NOMO-1 (cell line): Measurements from ENCODE around the gene CYB5B.
"Not testable (repeated sequence)": the region's sequence is repeated elsewhere in the genome, so short reads cannot be mapped to it uniquely, and the experiment has no call there.

Experiments used
- DNase-seq, 2 experiments: peaks; one replicate each; lab custom pipeline; 2025; ENCODE audit not compliant: unreplicated experiment in 2 of 2; lab: John Stamatoyannopoulos, UW

The CYB5B gene

DNA sequence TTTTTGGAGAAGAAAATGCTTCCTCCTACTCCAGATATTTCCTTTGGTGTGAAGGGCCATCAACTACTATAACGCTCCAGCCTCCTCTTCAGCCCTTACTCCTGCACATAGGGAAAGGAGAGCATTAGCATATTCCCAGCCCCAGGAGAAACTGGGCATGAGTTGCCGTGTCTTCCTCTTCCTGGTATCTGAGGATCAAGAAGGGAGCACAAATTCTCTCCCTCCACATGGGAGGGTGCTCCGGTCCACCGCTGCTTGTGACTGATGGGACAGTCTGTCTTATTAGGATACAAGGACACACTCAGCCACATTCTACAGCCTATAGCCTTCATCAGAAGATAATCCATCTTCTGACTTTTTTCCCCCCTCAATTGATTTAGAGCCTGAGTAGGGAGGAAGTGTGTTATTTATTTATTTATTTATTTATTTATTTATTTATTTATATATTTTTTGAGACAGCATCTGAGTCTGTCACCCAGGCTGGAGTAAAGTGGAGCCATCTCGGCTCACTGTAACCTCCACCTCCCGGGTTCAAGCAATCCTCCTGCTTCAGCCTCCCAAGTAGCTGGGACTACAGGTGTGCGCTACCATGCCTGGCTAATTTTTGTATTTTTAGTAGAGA is 16.6 kb upstream of the CYB5B start:
- DNase-seq: no peak

DNA sequence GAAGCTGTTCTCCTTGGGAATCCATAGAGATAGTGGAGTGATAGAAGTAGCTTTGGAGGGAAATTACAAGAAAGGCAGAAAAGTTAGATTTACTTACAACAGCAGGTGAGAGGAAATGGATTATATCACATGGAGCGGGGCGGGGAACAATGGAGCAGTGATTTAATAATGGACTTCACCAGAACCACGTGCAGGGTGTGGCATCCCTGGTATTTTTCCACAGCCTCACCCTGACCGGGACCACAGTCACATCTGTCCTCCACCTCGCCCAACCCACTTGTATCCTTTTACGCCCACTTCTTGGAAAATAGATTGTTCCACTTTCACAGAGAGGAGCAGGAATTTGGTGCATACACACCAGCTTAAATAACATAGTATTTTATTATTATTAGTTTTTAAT is 15.9 kb upstream of the CYB5B start:
- no peak for DNase-seq

DNA sequence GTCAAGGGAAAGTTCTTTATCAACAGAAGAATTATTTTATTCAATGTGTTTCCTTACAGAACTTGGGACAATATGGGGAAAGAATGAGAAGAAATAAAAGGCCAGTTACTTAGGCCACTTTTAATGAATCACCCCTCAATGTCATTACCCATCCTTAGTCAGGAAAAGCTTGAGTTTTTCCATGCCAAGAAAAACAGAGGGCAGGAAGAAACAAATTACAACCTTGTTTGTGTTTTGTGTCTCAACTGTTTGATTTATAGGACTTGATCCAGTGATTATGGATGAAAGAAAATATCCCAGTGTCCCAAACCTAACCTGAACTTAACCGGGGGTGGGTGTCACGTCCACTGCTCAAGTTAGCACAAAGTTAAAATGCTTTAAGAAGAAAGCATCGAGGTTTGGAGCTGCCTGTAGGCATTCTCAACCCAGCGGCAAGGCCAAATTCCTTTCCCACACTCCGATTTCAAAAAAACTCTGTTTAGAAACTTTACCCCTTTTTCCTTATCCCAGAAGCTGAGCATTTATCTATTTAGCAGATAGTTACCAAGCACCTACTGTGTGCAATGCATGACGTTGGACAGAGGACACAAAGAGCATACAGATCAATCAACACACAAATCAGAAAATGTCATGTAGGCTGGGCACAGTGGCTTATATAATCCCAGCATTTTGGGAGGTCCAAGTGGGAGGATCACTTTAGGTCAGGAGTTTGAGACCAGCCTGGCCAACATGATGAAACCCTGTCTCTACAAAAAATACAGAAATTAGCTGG is 14.0 kb upstream of the CYB5B start:
- no peak for DNase-seq

DNA sequence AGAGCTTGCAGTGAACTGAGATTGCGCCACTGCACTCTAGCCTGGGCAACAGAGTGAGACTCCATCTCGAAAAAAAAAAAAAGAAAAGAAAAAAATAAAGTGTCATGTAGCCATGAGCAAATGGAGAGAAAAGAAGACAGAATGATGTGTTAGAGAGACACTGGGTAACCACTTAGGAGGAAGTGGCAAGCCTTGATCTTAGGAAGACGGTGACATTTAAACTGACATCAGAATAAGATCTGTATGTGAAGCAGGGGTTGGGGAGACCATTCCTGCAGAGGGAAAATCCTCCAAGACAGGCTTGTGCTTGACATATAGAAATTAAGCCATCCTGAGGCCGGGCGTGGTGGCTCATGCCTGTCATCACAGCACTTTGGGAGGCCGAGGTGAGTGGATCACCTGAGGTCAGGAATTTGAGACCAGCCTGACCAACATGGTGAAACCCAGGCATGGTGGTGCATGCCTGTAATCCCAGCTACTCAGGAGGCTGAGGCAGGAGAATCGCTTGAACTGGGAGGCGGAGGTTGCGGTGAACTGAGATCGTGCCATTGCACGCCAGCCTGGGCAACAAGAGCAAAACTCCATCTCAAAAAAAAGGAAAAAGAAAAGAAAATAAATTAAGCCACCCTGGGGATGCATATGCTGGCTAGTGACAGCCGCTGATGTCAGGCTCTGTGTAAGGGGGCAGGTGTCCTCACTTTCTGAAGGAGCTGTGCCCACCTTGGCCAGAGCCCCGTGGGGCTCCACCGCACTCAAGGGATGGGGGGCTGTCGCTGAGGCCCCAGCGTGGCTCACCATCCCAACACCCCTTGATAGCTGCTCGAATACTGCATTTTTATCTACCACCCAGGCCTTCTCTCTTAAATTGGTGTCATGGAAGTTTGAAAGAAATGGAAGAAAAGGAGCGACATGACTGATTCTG is 13.1 kb upstream of the CYB5B start:
- DNase-seq: no peak

DNA sequence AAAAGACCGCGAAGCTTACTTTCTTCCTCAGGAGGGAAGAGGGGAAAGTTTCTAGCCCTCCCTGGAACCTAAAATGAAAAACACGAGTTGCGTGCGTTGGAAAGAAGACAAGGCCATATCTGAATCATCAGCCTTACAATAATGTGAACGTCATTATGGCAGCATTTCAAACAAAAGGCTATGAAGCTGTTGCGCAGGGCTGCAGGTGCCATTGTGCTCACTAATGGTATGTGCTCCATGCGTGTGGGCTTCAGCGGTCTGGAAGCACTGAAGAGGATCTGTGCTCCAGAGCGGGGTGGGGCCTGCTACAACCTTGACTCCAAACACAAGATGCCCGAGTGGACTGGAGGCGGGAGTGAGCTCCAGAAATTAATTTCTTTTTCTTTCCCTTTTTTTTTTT is 12.1 kb upstream of the CYB5B start:
- no peak for DNase-seq

DNA sequence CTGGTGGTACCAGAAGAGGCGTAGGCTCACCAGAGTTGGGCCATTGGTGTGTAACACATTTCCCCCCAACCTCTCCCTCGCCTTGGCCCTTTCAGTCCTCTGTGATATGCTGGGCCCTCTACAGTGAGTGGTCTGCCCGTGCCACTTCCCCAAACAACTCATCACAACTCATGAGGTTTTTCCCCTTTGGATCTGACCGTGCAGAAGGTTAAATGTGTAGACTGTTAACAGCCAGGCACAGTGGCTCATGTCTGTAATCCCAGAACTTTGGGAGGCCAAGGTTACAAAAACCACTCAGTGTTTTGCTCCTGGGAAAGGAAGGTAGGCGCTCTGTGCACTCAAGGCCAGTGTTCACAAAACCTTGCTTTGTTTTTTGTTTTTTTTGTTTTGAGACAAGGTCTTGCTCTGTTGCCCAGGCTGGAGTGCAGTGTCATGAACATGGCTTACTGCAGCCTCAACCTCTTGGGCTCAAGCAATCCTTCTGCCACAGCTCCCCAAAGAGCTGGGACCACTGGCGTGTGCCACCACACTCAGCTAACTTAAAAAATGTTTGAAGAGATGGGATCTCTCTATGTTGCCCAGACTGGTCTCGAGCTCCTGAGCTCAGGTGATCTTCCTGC is 11.3 kb upstream of the CYB5B start:
- DNase-seq: no peak

DNA sequence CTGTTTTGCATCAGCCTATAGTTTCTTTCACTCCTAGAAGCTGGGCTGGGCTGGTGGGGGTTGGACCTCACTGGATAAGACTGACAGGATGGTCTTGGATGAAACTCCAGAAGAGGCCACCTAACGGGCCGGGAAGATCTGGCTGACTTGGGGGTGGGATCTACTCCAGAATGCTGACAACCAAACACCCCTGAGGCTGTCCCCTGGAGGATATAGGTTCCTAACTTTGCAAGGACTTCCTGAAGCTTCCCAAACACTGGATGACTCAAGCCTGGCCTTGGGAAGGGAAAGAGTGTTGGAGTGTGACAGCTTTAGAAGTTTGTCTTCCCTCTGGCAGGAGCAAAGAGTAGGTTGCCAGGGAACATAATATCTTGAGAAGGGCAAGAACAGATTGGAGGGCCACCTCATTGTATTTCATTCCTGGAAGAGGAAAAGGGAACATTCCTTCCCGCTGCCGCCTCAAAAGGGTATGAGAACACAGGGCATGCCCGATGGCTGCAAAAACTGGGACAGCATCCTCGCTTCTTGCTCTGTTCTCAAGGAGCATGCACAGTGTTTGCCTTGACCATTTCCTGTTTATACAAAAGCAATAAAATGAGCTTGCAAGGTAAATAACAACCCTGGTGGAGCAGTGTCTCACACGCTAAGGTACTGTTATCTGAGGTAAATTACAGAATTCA is 6.8 kb upstream of the CYB5B start:
- no peak for DNase-seq

DNA sequence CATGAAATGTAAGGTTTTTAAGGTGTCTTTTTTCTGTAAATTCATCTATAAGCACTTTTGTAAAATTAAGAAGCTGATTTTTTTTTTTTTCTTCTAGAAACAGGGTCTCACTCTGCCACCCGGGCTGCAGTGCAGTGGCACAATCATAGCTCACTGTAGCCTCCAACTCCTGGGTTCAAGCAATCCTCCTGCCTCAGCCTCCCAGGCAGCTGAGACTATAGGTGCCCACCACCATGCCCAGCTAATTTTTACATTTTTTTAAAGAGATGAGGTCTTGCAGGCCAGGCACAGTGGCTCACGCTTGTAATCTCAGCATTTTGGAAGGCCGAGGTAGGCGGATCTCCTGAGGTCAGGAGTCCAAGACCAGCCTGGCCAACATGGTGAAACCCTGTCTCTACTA is 4.5 kb upstream of the CYB5B start:
- no peak for DNase-seq

DNA sequence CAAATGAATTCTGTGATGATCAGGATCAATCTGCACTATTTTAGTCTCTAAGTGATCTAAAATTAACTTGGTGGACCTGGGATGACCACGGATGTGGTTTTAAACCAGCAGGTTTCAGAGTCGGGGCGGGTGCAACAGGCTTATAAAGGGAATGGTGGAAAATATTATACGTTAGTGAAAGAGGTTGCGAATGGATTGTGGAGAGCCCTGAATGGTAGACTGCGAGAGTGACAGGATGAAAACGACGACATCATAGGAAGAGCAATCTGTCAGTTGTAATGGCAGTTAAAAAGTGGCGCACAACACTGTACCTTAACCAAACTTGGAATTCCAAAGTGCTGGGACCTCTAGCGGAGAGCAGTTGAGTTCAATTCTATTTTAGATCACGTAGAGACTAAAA is 1.2 kb upstream of the CYB5B start:
- DNase-seq: no peak

DNA sequence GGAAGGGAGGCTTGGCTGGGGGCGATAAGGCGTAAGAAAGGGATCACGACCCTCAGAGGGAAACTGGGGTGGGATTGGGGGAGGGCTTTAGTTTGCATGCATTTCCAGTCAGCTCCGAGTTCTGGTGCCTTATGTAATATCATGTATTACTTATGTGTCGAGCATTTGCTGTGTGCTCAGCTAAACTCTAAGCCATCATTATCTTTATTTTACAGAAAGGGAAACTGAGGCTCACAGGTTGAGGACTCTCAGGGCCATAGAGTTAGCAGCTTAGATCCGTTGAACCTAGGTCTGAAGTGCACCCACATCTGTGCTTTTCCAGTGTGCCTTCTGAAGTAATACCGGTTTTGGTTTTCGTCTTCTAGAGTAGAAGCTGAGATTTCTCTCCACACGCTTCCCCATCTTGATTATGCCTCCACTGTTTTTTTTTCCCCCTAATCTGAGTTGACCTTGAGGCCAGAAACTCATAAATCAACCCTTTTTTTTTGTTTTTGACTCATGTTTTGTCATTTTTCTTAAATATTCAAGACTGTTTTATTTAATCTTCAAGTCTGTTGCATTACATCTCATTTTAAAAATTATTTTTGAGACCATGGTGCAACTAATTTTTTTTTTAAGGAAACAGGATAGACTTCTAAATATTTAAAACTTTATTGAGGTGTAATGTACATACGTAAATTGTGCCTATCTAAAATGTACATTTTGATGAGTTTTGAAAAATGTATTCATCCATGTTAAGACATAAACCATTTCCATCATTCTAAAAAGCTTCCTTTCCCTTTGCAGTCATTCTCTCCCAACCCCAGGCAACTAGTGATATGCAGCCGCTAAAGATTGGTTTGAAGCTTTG is 741 bp downstream of the CYB5B start:
- DNase-seq: no peak

DNA sequence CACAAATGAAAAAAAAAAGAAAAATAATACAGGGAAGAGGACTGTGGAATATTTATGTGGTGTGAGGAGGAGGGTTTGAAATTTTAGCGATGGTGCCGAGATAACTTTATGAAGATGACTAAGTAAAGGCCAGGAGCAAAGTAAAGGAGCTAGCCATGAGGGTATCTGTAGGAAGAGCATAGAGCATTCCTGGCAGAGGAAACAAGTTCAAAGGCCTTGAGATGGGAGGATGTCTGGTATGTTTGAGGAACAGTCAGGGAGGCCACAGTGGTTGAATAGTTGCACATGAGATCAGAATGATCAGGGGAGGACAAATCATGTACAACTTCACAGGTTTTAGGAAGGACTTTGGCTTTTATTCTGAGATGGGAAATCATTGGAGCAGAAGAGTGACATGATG is 4.2 kb downstream of the CYB5B start:
- DNase-seq: no peak

DNA sequence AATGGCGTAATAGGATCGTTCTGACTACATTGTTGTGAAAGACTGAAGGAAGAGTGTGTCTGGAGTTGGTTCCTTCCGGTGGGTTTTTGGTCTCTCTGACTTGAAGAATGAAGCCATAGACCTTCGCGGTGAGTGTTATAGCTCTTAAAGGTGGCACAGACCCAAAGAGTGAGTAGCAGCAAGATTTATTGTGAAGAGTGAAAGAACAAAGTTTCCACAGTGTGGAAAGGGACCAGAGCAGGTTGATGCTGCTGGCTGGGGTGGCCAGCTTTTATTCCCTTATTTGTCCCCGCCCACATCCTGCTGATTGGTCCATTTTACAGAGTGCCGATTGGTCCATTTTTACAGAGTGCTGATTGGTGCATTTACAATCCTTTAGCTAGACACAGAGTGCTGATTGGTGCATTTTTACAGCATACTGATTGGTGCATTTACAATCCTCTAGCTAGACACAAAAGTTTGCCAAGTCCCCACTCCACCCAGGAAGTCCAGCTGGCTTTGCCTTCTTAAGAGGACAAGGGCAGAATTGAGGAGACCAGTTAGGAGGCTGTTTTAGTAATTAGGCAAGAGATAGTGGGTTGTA is 4.7 kb downstream of the CYB5B start:
- DNase-seq: not testable (repeated sequence)

DNA sequence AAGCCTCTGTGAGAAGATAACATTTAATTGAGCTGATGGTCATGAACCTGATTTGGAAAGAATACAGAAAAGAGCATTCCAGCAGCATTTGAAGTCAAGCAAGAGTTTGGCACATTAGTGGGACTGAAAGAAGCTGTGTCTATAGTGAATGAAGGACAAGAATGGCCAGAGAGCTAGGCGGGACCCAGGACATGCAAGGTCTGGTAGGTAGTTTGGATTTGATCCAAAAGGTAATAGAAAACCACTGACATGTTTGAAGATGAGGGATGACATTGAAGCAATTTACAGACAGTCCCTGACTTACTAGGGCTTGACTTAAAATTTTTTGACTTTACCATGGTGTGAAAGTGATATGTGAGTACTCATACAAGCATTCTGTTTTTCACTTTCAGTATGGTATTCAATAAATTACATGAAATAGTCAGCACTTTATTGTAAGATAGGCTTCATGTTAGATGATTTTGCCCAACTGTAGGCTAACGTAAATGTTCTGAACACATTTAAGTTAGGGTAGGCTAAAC is 7.6 kb downstream of the CYB5B start:
- no peak for DNase-seq

DNA sequence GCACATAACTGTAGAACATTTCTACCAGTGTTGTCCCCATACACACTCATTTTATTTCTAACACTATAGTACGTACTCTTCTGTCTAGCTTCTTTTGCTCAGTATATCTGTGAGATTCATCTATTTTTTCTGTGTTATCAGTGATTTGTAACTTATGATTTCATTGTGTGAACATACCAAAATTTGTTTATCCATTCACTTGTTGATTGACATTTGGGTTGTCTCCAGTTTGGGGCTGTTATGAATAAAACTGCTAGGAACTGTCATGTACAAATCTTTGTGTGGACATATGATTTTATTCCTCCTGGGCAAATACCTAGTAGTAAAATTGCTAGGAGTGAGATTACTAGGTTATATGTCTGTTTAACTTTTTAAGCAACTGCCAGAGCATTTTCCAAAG is 9.6 kb downstream of the CYB5B start:
- no peak for DNase-seq

DNA sequence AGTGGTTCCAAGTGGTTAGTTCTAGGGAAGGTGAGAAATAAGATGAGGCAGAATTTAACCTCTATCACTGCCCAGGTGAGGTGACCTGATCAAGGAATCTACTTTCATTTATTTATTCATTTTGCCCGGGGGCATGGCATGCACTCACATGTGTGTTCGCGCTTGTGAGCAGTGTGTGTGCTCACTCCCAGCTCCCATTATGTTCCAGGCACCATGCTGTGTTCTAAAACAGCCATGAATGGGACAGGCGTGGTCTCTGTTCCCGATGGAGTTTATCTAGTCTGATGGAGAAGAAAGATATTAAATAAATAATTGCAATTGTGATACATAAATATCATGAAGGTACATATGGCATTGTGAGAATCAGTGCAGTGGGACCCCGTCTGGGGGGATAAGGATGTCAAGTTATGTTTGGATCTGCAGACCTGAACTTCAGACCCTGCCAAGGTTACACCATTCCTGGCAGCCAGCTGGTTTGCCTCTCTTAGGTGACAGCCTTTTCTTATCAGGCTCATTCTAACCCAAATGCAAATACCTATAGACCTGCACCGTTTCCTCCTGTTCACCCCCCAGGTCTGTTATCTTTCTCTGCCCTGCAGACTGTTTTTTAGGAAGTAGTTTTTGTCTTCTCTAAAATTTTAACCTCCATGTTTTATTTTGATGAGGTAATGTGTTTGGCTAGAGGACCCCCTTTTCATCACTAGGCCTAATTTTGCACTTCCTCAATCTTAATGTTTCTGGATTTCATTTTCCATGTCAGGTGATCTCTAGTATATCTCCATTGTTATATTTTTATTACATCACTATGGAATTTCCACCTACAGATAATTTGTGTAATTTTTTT is 11.8 kb downstream of the CYB5B start:
- DNase-seq: peak; percentile 50 to 73

DNA sequence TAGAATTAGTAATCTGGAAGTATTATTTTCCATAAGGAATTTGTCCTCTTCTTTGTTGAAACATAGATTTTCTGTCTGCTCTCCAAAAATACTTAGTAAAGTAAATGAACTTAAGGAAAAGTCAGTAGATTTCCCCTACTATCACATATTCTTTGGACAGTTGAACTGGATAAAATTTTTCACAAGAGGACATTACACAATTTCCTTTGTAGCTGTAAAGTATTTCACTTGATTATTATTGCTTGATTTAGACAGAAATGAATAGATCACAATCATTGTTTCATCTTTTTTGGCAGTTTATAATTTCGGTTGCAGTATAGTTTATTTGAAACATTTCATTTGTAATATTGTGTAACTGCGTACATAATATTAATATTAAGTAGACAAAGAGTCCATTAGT is 12.5 kb downstream of the CYB5B start:
- no peak for DNase-seq

DNA sequence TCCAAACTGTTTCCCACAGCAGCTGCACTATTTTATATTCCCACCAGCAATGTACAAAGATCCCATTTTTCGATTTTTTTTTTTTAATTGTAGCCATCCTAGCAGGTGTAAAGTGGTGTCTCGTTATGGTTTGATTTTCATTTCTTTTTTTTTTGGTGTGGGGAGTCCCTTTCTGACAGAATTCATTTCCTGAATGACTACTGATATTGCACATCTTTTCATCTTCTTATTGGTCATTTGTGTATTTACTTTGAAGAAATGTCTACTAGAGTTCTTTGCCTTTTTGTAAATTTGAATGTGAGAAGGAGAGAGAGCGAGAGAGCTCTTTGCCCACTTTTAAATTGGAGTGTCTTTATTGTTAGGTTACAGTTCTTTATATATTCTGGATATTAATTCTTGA is 14.0 kb downstream of the CYB5B start:
- no peak for DNase-seq

DNA sequence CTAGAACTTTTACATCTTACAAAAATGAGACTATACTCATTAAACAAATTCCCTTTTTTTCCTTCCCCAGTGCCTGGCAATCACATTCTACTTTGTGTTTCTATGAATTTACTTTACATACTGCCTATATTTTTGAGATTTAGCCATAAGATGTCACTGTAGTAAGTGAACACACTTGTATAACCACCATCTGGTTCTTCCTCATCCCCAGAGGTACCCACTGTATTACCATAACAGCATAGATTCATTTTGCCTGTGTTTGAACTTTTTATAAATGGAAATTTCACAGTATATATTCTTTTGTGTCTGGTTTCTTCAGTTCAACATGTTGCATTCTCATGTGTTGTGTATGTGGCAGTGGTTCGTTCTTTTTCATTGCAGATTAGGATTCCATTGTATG is 15.8 kb downstream of the CYB5B start:
- no peak for DNase-seq
